ENCODE data around the gene TTC39A. TPM values are rescaled to one million over a fixed set of nuclear protein-coding genes. Genes with fewer than 3 reads are reported as not detected.

Gene TTC39A
- under 1 TPM in 1 of 2 donors, not detected in 1; 0.78 TPM for total RNA-seq

GRCh38 chr1:51330331-51331201 is at the start of gene TTC39A:
Gene TTC39A (minus strand): TSS chr1:51330562. CDS start chr1:51330477, 85 bp downstream.
- H3K4me1 Mint-ChIP-seq (ENCODE audit: low read depth in 2 of 2): peaks cover 7% of the 10 kb centered on the region in 2 donors
- no peaks in the 10 kb centered on the region for H3K36me3 Mint-ChIP-seq
- H3K27me3 Mint-ChIP-seq: peaks cover 23% of the 10 kb centered on the region in 2 donors
- DNase-seq (ENCODE audit: low spot score): no peak
- ATAC-seq: peak in 1 of 2 donors; percentile 37
- H3K9me3 Mint-ChIP-seq: no peaks in the 10 kb centered on the region
- H3K4me3 Mint-ChIP-seq: peak within 1 kb of the TSS; percentile 77
- peak within 1 kb of the TSS in 1 of 2 donors; percentile 27 for H3K27ac Mint-ChIP-seq

- ATAC-seq (no peak), DNase-seq (ENCODE audit: low spot score) (no peak)
- Mint-ChIP-seq H3K4me3 (no peak overlapping the region), H3K27ac (no peak overlapping the region), H3K9me3 (peaks cover 4% of the 10 kb centered on the region), H3K4me1 (ENCODE audit: low read depth in 2 of 2) (peaks cover 7 to 15% of the 10 kb centered on the region in 2 donors), H3K27me3 (no peaks in the 10 kb centered on the region), H3K36me3 (peaks cover 21% of the 10 kb centered on the region)
Observed at GRCh38 chr1:51378871-51379270, 48.5 kb upstream of the TTC39A start.

- Mint-ChIP-seq H3K4me3 (no peak overlapping the region), H3K9me3 (no peaks in the 10 kb centered on the region), H3K27me3 (no peaks in the 10 kb centered on the region), H3K27ac (no peak overlapping the region), H3K4me1 (ENCODE audit: low read depth in 2 of 2) (peaks cover 0 to 4% of the 10 kb centered on the region in 2 donors), H3K36me3 (peaks cover 9% of the 10 kb centered on the region)
- no peak for ATAC-seq
- no peak for DNase-seq (ENCODE audit: low spot score)
Observed at GRCh38 chr1:51373898-51374297, 43.5 kb upstream of the TTC39A start.

GRCh38 chr1:51372561-51372960 is 42.2 kb upstream of the TTC39A start:
- DNase-seq (ENCODE audit: low spot score) (no peak), ATAC-seq (no peak)
- Mint-ChIP-seq H3K9me3 (no peaks in the 10 kb centered on the region), H3K27me3 (no peaks in the 10 kb centered on the region), H3K4me1 (ENCODE audit: low read depth in 2 of 2) (peaks cover 0 to 4% of the 10 kb centered on the region in 2 donors), H3K36me3 (peaks cover 4% of the 10 kb centered on the region), H3K27ac (no peak overlapping the region), H3K4me3 (no peak overlapping the region)

- H3K27ac Mint-ChIP-seq: no peak overlapping the region
Observed at GRCh38 chr1:51369171-51369570, 38.8 kb upstream of the TTC39A start.

GRCh38 chr1:51365774-51366173 is 35.4 kb upstream of the TTC39A start:
- Mint-ChIP-seq H3K4me1 (ENCODE audit: low read depth in 2 of 2) (no peaks in the 10 kb centered on the region), H3K27me3 (no peaks in the 10 kb centered on the region), H3K9me3 (no peaks in the 10 kb centered on the region), H3K4me3 (no peak overlapping the region), H3K27ac (no peak overlapping the region), H3K36me3 (peaks cover 10% of the 10 kb centered on the region)
- DNase-seq (ENCODE audit: low spot score) (no peak), ATAC-seq (no peak)

More at GRCh38 chr1:51369171-51369570, 38.8 kb upstream of the TTC39A start:
- Mint-ChIP-seq H3K9me3 (no peaks in the 10 kb centered on the region), H3K4me1 (ENCODE audit: low read depth in 2 of 2) (peaks cover 0 to 4% of the 10 kb centered on the region in 2 donors), H3K36me3 (peaks cover 4% of the 10 kb centered on the region), H3K4me3 (no peak overlapping the region), H3K27me3 (no peaks in the 10 kb centered on the region)
- DNase-seq (ENCODE audit: low spot score) (no peak), ATAC-seq (no peak)

GRCh38 chr1:51359879-51360278 is 29.5 kb upstream of the TTC39A start:
- ATAC-seq: no peak
- peaks cover 15% of the 10 kb centered on the region for H3K36me3 Mint-ChIP-seq

GRCh38 chr1:51355382-51355781 is 25.0 kb upstream of the TTC39A start:
- no peak for DNase-seq (ENCODE audit: low spot score)
- H3K4me3 Mint-ChIP-seq: no peak overlapping the region
- ATAC-seq: no peak
- no peaks in the 10 kb centered on the region for H3K27me3 Mint-ChIP-seq
- no peaks in the 10 kb centered on the region for H3K9me3 Mint-ChIP-seq
- no peak overlapping the region for H3K27ac Mint-ChIP-seq
- H3K36me3 Mint-ChIP-seq: peaks cover 9% of the 10 kb centered on the region
- no peaks in the 10 kb centered on the region for H3K4me1 Mint-ChIP-seq (ENCODE audit: low read depth in 2 of 2)

More at GRCh38 chr1:51359879-51360278, 29.5 kb upstream of the TTC39A start:
- H3K4me3 Mint-ChIP-seq: no peak overlapping the region
- no peaks in the 10 kb centered on the region for H3K4me1 Mint-ChIP-seq (ENCODE audit: low read depth in 2 of 2)
- H3K9me3 Mint-ChIP-seq: no peaks in the 10 kb centered on the region
- H3K27me3 Mint-ChIP-seq: no peaks in the 10 kb centered on the region
- no peak for DNase-seq (ENCODE audit: low spot score)
- no peak overlapping the region for H3K27ac Mint-ChIP-seq

- no peaks in the 10 kb centered on the region for H3K4me1 Mint-ChIP-seq (ENCODE audit: low read depth in 2 of 2)
- no peak for DNase-seq (ENCODE audit: low spot score)
- no peaks in the 10 kb centered on the region for H3K9me3 Mint-ChIP-seq
- H3K27ac Mint-ChIP-seq: no peak overlapping the region
- H3K27me3 Mint-ChIP-seq: no peaks in the 10 kb centered on the region
- no peak for ATAC-seq
- H3K4me3 Mint-ChIP-seq: no peak overlapping the region
- peaks cover 9% of the 10 kb centered on the region for H3K36me3 Mint-ChIP-seq
Observed at GRCh38 chr1:51354416-51354815, 24.1 kb upstream of the TTC39A start.

- H3K36me3 Mint-ChIP-seq: peaks cover 9% of the 10 kb centered on the region
- no peak overlapping the region for H3K4me3 Mint-ChIP-seq
- H3K9me3 Mint-ChIP-seq: no peaks in the 10 kb centered on the region
- no peak for DNase-seq (ENCODE audit: low spot score)
- no peaks in the 10 kb centered on the region for H3K4me1 Mint-ChIP-seq (ENCODE audit: low read depth in 2 of 2)
- H3K27me3 Mint-ChIP-seq: peaks cover 0 to 2% of the 10 kb centered on the region in 2 donors
- no peak for ATAC-seq
- H3K27ac Mint-ChIP-seq: no peak overlapping the region
Observed at GRCh38 chr1:51351907-51352306, 21.5 kb upstream of the TTC39A start.

- no peaks in the 10 kb centered on the region for H3K4me1 Mint-ChIP-seq (ENCODE audit: low read depth in 2 of 2)
- peaks cover 0 to 8% of the 10 kb centered on the region in 2 donors for H3K27me3 Mint-ChIP-seq
- no peak for DNase-seq (ENCODE audit: low spot score)
- no peak for ATAC-seq
- no peak overlapping the region for H3K27ac Mint-ChIP-seq
- H3K4me3 Mint-ChIP-seq: no peak overlapping the region
- H3K36me3 Mint-ChIP-seq: no peaks in the 10 kb centered on the region
- H3K9me3 Mint-ChIP-seq: no peaks in the 10 kb centered on the region
Observed at GRCh38 chr1:51349862-51350261, 19.5 kb upstream of the TTC39A start.

GRCh38 chr1:51348147-51348527 is 17.8 kb upstream of the TTC39A start:
- H3K27me3 Mint-ChIP-seq: peaks cover 12 to 18% of the 10 kb centered on the region in 2 donors
- DNase-seq (ENCODE audit: low spot score) (no peak), ATAC-seq (no peak)
- H3K4me3 Mint-ChIP-seq: no peak overlapping the region
- H3K27ac Mint-ChIP-seq: no peak overlapping the region
- no peaks in the 10 kb centered on the region for H3K4me1 Mint-ChIP-seq (ENCODE audit: low read depth in 2 of 2)
- H3K36me3 Mint-ChIP-seq: no peaks in the 10 kb centered on the region
- H3K9me3 Mint-ChIP-seq: no peaks in the 10 kb centered on the region

GRCh38 chr1:51347398-51348146 is 17.2 kb upstream of the TTC39A start:
- Mint-ChIP-seq H3K4me3 (no peak overlapping the region), H3K36me3 (no peaks in the 10 kb centered on the region), H3K9me3 (no peaks in the 10 kb centered on the region), H3K27me3 (peaks cover 16 to 23% of the 10 kb centered on the region in 2 donors), H3K4me1 (ENCODE audit: low read depth in 2 of 2) (no peaks in the 10 kb centered on the region), H3K27ac (no peak overlapping the region)
- DNase-seq (ENCODE audit: low spot score): no peak
- ATAC-seq: no peak
